CD1c-positive myeloid dendritic cell (primary cell): ENCODE data around the gene DDX19B.
"Not testable (repeated sequence)": the region's sequence is repeated elsewhere in the genome, so short reads cannot be mapped to it uniquely, and the experiment has no call there.

Experiments used
- DNase-seq: peaks from one replicate; pipeline ENCODE4 v3.0.0-alpha.2; 2016; ENCODE audit errors: extremely low spot score

Gene DDX19B

DNA sequence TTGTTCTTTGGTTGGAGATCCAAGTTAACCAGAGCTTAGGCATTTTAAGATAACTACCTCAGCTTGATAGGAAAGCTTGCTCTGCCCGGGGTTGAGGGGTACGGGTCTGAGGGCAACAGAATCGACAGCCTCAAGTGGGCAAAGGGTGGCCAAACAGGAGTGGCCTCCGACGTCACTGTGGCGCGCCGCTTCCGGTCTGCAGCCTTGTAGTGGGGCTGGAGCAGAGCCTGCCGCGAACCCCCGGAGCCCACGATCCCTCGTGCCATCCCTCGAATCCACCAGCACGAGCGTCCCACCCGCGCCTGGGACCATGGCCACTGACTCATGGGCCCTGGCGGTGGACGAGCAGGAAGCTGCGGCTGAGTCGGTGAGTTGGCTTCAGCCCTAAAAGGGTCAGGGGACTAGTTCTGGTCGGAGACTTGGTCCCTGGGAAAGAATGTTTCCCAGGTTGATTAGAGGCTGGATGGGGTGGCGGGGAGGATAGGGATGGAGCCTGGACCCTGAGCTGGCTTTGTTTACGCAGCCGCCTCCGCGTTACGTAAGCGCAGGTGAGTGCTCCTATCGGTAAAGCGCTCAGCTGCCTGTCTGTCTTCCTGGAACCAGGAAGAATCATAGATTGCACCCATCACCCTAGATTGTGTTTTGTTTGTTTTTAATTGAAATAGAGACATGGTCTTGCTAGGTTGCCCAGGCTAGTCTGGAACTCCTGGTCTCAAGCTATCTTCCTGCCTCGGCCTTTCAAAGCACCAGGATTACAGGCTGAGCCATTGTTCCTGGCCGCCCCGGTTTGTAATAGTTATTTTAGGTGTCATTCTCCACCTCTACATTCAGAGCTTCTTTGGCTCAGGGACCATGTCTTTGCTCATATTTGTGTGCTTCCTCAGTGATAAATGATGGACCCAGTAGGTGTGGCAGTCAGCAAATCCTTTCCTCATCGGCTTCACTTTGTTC lies at the start of gene DDX19B:
Gene DDX19B, plus strand, starts transcription at position 199 of the 951 bp plus-strand sequence. Its CDS starts 112 bp downstream, at position 311.
- DNase-seq, result peak; percentile 79

DNA sequence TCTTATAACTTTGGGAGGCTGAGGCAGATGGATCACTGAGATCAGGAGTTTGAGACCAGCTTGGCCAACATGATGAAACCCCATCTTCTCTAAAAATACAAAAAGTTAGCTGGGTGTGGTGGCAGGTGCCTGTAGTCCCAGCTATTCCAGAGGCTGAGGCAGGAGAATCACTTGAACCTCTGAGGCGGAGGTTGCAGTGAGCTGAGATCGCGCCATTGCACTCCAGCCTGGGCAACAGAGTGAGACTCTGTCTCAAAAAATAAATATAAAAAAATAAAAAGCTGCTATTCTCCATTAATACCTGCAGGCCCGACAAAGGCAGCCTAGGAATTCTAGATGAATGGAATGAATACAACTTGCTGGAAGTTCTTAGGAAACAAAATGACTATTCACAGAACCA lies 49.3 kb upstream of the DDX19B start:
- not testable (repeated sequence) for DNase-seq

DNA sequence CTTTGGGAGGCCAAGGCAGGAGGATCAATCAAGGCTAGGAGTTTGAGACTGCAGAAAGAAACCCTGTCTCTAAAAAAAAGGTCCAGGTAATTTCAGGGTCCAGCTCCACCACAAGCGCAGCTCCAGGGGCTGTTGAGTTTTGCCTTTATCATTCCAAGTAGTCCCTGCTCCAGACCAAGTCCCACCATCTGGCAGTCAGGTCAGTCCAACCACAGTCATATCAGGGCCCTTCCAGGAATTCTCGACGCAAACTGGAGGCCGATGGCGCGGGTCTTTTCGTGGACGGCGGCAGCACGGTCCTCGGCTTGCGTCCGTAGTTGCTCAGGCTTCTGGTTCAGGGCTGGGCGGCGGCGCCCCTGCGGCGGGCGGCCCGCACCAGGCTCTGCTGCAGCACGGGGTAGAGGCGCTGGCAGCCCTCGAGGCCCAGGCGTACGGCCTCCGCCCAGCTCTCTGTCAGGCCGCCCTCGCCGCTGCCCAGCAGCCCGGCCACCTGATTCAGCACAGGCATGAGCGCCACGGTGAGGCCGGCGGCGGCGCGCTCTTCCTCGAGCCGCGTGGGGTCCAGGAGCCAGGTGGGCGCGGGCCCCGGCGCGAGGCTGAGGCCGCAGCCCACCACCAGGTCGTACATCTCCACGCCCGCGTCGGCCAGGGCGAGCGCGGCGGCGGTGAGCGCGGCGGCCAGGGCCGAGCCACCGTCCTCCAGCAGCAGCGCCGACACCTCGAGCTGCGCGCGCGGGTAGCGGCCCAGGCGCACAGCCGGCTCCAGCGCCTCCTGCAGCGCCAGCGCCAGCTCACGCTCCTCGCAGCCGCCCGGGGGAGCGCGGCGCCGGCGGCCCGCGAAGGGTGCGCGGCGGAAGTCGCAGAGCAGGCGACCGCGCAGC lies 48.0 kb upstream of the DDX19B start:
- peak; percentile 61 for DNase-seq

DNA sequence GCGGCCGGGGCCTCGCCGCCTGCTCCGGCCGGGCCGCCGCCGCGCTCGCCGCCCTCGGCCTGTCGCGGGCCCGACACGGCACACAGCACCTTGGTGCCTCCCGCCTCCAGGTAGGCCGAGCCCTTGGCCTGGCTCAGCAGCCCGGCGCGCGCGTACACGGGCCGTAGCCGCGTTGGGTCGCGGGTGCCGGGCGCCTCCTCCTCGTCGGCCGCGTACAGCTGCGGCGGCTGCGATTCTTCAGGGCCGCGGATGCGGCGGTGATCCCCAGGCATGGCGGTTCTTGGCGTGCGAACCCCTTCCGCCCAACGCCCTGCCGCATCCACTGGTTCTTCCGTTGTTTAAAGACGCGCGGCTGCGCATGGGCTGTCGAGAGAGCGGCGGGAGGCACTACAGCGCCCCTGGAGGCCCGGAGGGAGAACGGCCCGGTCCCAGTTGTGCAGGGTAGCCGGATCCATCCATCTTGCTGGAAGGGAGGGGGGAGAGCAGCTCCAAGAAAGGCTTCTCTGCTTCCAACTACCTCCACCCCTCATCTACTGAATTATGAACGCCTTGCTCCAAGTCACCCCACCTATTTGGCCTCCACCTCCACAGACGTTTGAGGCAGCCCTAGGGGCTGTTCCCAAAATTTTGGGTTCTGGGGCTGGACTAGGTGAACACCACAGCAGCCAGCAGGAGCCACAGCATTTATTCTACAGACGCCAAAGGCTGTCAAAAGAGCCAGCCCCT lies 47.2 kb upstream of the DDX19B start, which contains the start of gene EXOSC6:
Gene EXOSC6, minus strand, starts transcription at position 312 of the 726 bp plus-strand sequence. Its CDS starts 40 bp downstream, at position 272.
- peak; percentile 97 for DNase-seq

DNA sequence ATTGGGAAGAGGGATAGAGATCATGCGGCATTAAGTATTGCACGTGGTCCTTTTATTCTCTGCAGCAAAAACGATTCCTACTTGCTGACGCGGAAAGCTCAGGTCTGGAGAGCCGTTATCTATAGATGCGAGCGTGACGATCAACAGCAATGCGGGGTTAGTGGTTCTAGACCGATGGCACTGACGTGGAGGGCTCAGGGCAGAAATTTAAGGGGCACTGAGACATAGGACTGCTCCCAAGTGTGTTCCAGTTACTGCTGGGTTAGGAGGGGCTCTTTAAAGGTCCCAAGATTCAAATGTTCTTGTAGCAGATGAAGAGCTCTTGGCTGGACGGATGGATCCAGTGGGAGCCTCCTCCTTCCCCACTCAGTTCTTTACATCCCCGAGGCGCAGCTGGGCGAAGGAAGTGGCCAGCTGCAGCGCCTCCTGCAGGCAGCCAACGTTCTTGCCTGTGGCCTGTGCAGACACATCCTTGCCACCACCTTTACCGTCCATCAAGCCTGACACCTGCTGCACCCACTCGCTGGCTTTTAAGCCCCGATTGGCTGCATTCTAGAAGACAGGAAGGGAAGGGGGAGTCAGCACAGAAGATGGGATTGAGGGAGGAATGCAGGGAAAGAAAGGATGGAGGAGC lies 46.5 kb upstream of the DDX19B start:
- DNase-seq, result no peak

DNA sequence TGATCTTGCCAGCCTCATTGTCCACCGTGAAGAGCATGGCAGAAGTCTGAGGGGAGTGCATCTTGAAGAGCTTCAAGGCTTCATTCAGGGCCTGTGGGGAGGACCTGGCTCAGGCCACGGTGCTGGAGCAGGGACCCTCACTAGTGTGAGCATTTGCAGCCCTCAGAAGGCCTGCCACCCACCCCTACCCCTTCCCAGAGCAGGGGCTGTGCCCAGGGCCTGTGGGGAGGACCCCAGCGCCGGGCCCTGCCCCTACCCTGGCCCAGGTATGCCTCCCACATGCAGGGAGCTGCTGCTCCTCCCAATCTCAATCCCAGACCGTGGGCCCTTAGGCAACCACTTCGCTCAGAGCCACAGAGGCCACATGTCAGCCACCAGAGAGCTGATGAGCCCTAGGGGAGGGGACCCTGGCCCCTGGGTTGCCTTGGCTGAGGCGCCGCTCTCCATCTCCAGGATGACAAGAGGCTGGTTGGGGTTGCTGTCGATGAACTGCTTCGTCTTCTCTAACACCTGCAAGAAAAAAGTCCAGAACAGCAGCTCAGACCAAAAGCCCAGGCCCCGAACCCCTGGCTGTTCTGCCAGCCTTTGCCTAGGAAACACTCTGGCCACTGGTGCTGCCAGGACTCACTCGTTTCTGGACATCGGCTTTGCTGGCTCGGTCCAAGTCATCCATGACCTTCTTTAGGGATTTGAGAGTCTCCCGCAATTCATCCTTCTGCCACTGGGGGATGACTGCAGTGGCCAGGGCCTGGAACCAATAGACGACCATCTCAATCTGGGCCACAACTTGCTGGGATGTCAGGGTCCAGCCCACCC lies 45.5 kb upstream of the DDX19B start:
- peak; percentile 48 for DNase-seq

DNA sequence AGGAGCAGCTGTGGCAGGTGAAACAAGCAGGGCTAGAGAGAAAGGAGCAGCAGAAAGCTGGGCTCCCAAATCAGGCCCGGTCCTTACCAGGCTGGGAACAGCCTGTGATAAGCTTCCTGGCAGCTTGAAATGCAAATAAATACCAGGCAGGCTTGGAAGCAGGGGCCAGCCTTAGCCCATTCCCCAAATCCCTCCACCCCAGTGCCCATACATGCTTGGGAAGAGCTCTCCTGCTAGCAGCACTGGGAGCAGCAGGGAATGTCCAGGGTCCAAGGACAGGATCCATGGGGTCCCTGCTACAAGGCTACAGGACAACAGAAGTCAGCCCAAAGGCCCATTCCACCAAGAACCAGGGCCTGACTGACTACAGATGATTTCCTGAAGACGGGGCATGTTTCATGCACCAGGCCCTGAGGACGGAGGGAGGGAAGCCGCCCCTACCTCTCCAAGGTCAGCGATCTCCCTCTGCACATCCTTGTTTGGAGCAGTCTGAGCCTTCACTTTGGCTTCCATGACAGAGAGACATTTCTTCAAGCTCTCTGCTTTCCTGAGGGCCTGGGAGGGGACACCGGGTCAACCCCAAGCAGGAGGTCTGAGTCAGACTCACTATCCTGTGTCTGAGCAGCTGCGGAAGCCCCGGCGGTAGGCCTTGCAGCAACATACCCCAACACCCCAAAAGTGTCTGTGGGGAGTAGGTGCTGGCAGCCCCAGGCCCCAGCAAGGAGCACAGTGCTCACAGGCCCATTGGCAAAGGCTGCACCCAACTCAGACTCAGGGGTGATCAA lies 44.6 kb upstream of the DDX19B start:
- DNase-seq, result no peak

DNA sequence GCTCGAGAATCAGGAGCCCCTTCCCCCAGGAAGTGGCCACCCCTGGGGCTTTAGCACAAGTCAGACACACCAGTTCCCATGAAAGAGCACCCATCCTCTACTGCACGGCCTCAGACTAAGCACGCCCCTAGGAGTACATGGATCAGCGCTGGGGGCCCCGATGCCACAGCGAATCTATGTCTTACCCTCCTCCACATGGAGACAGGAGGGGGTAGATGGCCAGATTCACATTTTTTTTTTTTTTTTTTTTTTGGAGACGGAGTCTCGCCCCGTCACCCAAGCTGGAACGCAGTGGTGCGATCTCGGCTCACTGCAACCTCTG lies 44.1 kb upstream of the DDX19B start:
- no peak for DNase-seq

DNA sequence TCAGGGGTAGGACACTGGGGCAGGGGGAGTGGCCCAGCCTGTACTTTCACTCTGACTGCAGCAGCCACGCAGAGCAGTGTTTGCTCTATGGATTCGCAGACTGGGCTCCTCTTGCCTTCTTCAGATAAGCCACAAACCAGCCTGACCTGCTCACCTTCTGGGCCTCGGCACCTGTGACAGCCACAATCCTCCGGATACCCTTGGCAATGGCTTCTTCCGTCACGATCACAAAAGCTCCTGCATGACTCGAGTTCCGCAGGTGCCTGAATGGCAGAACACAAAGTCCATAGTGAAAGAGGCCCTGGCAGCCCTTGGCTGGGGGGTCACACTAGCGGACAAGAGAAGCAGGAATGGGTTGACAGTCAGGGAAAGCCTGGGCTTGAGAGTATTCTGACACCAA lies 43.4 kb upstream of the DDX19B start:
- no peak for DNase-seq

DNA sequence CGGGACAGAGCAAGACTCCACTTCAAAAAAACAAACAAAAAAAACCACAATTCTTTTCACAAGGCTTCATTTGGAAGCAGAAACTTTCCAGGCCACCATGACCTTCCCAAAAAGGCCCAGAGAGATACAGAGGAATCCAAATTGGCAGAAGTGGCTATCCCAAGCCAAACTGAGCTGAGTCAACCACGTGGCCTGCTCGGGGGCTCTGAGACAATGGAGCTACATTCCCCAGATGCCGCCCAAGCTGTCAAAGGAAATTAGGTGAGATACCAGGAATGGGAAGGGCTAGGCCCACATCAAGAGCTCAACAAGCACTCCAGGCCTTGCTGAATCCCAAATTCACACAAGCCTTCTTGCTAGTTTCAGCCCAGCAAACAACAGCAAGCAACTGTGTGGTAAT lies 41.6 kb upstream of the DDX19B start:
- DNase-seq, result no peak

DNA sequence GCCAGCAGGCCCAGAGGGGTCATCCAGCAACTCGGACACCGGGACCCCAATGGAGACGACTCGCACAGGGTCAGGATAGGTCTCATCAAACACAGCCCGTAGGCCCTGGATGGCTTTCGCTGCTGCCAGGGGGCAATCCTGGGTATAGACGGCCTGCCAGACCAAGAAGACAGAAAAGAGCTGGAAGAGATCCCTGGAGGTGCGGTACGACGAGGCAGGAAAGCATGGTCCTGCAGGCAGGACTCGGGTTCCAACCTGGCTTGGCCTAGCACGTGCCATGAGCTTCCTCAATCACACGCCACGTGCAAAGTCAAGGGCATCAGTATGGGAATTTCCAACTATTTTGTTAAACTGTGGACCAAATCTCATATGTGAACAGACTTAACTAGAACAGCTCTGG lies 40.9 kb upstream of the DDX19B start:
- DNase-seq, result no peak

DNA sequence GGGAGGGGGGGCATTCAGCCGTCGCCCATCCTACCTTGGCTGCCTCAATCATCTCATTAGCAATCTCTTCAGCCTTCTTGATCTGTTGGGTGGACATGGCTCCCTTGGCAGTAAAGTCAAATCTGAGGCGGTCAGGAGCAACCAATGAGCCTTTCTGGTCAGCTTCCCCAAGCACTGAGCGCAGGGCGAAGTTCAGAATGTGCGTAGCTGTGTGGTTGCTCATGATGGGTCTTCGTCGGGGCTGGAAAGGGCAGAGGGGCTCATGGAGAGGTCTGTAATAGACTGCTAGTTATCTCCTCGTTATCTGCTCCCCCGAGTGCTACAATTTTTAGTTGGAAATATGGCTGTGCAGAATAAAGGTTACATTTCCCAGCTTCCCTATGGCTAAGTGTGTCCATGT lies 40.0 kb upstream of the DDX19B start:
- DNase-seq, result no peak

DNA sequence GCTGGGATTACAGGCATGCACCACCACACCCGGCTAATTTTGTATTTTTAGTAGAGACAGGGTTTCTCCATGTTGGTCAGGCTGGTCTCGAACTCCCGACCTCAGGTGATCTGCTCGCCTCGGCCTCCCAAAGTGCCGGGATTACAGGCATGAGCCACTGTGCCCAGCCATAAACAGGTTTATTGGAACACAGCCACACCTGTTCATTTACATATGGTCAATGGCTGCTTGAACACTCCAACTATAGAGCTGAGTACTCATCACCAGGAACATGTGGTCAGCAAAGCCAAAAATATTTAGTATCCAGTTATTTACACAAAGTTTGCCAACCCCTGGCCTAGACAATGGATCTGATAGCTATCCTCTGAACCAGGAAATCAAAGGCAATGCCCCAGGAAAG lies 39.1 kb upstream of the DDX19B start:
- not testable (repeated sequence) for DNase-seq

DNA sequence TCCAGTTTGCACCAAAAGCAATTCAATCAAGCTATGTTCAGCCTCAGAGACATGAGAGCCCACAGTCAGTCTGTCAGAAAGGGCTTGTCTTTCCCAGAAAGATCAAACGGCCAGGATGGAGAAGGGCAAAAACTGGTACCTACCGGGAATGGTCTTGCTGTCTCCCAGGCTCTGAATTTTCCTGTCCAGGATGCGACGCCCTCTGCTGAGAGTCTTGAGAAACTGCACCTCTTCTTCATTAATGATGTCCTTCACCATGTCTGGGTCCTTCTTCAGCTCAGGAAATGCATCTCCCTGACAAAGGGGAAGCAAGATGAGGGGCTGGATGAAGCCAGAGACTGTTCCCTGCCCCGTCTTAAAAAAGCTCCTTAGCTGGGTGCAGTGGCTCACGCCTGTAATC lies 31.5 kb upstream of the DDX19B start:
- DNase-seq, result peak; percentile 54

DNA sequence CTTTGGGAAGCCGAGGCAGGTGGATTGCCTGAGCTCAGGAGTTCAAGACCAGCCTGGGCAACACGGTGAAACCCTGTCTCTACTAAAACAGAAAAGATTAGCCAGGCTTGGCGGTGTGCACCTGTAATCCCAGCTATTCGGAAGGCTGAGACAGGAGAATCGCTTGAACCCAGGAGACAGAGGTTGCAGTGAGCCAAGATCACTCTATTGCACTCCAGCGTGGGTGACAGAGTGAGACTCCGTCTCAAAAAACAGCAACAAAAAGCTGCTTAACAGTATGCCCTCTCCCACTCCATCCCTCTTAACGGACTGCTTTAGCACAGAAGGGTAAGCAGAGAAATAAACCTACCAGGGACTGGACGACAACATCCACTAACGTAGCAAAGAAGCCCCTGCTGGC lies 31.1 kb upstream of the DDX19B start:
- not testable (repeated sequence) for DNase-seq

DNA sequence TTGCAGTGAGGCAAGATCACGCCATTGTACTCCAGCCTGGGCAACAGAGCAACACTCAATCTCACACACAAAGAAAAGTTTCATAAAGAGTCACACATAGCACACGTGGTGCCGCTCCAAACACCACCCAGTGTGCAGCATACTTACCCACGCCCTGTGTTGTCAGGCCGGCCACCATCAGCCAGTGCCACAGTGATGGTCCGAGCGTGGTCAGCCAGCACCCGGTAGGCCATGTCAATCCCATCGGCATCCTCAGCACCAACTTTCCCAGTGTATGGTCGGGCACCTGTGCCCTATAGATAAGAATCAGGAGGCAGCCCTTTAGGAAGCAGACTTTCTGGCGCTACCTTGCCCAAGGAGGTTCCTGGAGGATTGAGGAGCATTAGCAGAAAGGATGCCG lies 29.5 kb upstream of the DDX19B start:
- DNase-seq, result no peak

DNA sequence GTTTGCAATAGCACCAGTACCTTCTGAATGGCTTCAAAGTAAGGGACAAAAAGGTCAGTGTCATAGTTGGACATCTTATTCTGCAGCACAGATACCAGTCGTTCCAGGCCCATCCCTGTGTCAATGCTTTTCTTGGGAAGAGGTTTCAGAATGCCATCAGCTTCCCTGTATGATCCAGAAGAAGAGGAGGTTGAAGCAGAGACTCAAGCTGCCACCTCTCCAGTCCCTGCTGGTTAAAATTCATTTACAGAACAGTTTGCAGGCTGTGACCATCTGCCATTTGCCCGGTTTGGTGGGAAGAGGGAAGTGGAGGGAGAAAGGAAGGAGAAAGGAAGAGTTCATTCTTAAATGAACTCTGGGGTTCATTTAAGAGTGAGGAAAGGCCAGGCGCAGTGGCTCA lies 28.8 kb upstream of the DDX19B start:
- DNase-seq, result no peak

DNA sequence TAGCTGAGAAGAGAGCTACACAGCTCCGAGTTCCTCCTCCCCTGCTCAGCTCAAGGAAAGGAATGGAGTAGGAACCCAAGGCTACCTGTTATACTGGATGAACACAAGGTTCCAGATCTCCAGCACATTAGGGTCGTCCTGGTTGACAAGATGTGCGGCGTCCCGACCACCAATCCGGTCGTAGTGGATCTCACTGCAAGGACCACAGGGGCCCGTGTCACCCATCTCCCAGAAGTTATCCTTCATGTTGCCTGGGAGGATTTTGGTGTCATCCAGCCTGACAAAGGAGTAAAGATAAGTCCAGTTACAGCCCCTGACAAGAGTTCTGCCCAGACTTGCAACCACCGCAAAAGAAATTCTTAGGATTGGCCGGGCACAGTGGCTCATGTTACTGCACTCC lies 27.3 kb upstream of the DDX19B start:
- DNase-seq, result no peak

DNA sequence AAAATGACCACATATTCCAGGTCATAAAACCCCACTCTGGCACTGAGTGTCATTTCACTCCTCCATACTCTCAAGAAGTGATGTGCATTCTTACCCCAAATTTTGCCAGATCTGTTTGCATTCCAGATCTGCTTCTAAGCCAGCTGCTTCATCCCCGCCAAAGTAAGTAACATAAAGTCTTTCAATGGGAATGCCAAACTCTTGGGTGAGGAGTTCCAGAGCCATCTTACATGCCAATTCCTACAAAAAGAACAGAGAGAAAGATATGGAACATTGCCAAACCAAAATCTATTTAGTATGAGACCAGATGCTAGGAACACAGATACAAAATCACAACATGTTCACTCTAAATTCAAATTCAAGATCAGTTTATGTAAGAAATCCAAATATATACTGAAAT lies 22.6 kb upstream of the DDX19B start:
- no peak for DNase-seq
